ENCODE data around the gene DNMBP. TPM values are rescaled to one million over a fixed set of nuclear protein-coding genes. Genes with fewer than 3 reads are reported as not detected.

DNMBP gene
- total RNA-seq, 1 experiment from 2014 or later, result 60.3 TPM

DNA sequence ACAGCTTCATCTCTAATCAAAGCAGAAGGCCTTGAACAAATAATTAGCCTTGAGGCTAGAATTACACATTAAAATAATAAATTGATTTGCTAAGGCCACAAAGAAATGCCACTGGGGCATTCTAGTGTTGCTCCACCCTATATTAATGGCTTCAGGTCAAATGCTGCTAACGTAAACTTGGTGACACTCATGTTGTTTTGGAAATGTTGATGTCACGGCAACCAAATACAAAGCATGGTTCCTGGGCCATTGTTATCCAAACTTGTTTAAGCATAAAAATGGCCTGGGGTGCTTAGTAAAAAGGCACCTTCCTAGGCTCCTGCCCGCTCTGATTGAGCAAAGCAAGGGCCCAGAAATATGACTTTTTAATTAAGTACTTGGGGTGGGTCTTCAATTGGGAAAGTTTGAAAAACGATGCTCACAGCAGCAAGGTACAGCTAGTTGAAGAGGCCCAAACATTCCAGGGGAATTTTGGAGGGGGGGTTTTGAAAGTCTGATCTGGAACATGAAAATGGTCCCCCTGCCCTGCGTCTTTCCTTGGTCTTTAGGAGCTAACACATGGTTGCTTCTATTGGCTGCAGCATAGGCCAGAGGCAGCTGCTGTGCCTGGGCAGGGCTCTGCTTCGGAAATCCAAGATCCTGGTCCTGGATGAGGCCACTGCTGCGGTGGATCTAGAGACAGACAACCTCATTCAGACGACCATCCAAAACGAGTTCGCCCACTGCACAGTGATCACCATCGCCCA is 159.6 kb downstream of the DNMBP start (continued):
- TF ChIP-seq, protein P1, sequence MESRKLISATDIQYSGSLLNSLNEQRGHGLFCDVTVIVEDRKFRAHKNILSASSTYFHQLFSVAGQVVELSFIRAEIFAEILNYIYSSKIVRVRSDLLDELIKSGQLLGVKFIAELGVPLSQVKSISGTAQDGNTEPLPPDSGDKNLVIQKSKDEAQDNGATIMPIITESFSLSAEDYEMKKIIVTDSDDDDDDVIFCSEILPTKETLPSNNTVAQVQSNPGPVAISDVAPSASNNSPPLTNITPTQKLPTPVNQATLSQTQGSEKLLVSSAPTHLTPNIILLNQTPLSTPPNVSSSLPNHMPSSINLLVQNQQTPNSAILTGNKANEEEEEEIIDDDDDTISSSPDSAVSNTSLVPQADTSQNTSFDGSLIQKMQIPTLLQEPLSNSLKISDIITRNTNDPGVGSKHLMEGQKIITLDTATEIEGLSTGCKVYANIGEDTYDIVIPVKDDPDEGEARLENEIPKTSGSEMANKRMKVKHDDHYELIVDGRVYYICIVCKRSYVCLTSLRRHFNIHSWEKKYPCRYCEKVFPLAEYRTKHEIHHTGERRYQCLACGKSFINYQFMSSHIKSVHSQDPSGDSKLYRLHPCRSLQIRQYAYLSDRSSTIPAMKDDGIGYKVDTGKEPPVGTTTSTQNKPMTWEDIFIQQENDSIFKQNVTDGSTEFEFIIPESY (IDR thresholded peaks at IDR 0.05; ENCODE audit: extremely low read depth, insufficient replicate concordance, low read length), result no peak
- TF ChIP-seq EZH2phosphoT487 (IDR thresholded peaks at IDR 0.05; ENCODE audit: borderline replicate concordance) (no peak), POLR2A (IDR thresholded peaks at IDR 0.05; ENCODE audit: borderline replicate concordance, extremely low read depth, insufficient read depth, insufficient read length) (no peak), SP1 (IDR thresholded peaks at IDR 0.05; ENCODE audit: low read depth) (no peak), EGR1 (IDR thresholded peaks at IDR 0.05; ENCODE audit: low read depth) (no peak)

DNA sequence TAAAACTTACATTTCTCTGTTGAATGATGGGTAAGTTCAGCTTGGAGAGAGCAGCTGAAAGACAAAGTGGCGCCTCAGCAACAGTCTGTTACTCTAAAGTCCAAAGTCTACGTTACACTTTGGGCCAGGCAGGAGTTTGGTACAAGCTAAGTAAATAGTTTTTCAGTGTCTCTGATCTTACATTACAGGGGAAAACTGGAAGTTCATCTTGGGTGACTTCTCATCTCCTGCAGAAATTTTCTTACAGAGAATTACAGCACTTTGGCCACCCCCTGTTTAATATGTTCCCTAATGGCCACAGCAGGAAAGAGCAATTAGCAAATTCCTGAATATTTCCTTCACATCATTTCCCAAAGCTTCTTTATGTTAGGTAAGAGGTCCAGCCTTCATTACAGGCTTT is 160.2 kb downstream of the DNMBP start:
- DNase-seq (ENCODE audit: low read depth, low spot score), result no peak
- peaks cover 27 to 59% of the 10 kb centered on the region in 2 experiments; a peak in 3 of 4 replicates for H3K36me3 ChIP-seq (ENCODE audit: control insufficient read depth in 1 of 2, insufficient read depth in 2 of 2, low read length in 2 of 2)
- H3K27ac ChIP-seq (ENCODE audit: low read depth, low read length), result no peak overlapping the region
- BruUV-seq (replicated peaks), result no TSS peak
- no peaks in the 10 kb centered on the region for H4K20me1 ChIP-seq (ENCODE audit: insufficient read depth)
- no peak overlapping the region for H3K9ac ChIP-seq (ENCODE audit: low read length)
- no peak overlapping the region for H2AFZ ChIP-seq (ENCODE audit: low read depth, low read length, poor library complexity, severe bottlenecking)
- H3K9me2 ChIP-seq (ENCODE audit: insufficient read depth), result no peaks in the 10 kb centered on the region
- no peak overlapping the region for H3K4me2 ChIP-seq (ENCODE audit: low read length)
- H3K27me3 ChIP-seq (ENCODE audit: insufficient read depth, low read length), result no peaks in the 10 kb centered on the region
- H3K4me1 ChIP-seq (ENCODE audit: control insufficient read depth in 1 of 2, insufficient read depth in 2 of 2, low read length in 2 of 2), result no peaks in the 10 kb centered on the region
- H3K4me3 ChIP-seq (replicated peaks in 1 of 2; ENCODE audit: low read depth in 1 of 2, low read length in 2 of 2), result no peak overlapping the region
- H3K9me3 ChIP-seq (ENCODE audit: control insufficient read depth in 1 of 2, insufficient read depth in 1 of 2, low read depth in 1 of 2, low read length in 2 of 2), result no peaks in the 10 kb centered on the region
- no peak for TF ChIP-seq SP1 (IDR thresholded peaks at IDR 0.05; ENCODE audit: low read depth)
- TF ChIP-seq SIN3A (IDR thresholded peaks at IDR 0.05; ENCODE audit: low read depth), result no peak
- no peak for TF ChIP-seq ELF1 (IDR thresholded peaks at IDR 0.05; ENCODE audit: borderline replicate concordance, low read depth)
- TF ChIP-seq, protein P2, sequence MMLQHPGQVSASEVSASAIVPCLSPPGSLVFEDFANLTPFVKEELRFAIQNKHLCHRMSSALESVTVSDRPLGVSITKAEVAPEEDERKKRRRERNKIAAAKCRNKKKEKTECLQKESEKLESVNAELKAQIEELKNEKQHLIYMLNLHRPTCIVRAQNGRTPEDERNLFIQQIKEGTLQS (IDR thresholded peaks at IDR 0.05), result no peak
- no peak for TF ChIP-seq FOSL1 (IDR thresholded peaks at IDR 0.05; ENCODE audit: low read depth)
- TF ChIP-seq JUND (IDR thresholded peaks at IDR 0.05), result no peak
- TF ChIP-seq, protein P3, sequence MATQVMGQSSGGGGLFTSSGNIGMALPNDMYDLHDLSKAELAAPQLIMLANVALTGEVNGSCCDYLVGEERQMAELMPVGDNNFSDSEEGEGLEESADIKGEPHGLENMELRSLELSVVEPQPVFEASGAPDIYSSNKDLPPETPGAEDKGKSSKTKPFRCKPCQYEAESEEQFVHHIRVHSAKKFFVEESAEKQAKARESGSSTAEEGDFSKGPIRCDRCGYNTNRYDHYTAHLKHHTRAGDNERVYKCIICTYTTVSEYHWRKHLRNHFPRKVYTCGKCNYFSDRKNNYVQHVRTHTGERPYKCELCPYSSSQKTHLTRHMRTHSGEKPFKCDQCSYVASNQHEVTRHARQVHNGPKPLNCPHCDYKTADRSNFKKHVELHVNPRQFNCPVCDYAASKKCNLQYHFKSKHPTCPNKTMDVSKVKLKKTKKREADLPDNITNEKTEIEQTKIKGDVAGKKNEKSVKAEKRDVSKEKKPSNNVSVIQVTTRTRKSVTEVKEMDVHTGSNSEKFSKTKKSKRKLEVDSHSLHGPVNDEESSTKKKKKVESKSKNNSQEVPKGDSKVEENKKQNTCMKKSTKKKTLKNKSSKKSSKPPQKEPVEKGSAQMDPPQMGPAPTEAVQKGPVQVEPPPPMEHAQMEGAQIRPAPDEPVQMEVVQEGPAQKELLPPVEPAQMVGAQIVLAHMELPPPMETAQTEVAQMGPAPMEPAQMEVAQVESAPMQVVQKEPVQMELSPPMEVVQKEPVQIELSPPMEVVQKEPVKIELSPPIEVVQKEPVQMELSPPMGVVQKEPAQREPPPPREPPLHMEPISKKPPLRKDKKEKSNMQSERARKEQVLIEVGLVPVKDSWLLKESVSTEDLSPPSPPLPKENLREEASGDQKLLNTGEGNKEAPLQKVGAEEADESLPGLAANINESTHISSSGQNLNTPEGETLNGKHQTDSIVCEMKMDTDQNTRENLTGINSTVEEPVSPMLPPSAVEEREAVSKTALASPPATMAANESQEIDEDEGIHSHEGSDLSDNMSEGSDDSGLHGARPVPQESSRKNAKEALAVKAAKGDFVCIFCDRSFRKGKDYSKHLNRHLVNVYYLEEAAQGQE (IDR thresholded peaks at IDR 0.05; ENCODE audit: low read depth), result no peak
- TF ChIP-seq RAD21 (IDR thresholded peaks at IDR 0.05; ENCODE audit: low read depth), result no peak
- TF ChIP-seq ZNF274 (IDR thresholded peaks at IDR 0.05; ENCODE audit: low read depth, low read length), result no peak
- no peak for TF ChIP-seq POLR2AphosphoS5 (IDR thresholded peaks at IDR 0.05; ENCODE audit: low read depth, low read length)
- TF ChIP-seq CEBPB (IDR thresholded peaks at IDR 0.05; ENCODE audit: low read depth), result no peak
- TF ChIP-seq YY1 (IDR thresholded peaks at IDR 0.05; ENCODE audit: extremely low read depth, insufficient replicate concordance, low read depth, low read length), result no peak
- ChIA-PET CTCF (interaction anchor here (0.6 to 1.0 kb wide), 2 partner anchors 34 to 196 kb away, joined by 3 to 4 read pairs; no protein-coding TSS in a partner anchor), RAD21 (ENCODE audit: low non-redundant PET in 1 of 2, low total read pairs in 2 of 2, uncharacterized antibody in 2 of 2, unreplicated experiment in 2 of 2) (no interaction called here), POLR2A (no interaction called here)
- intact Hi-C loops (cut with micrococcal nuclease), result loop anchor here (5.0 to 10.0 kb wide), 5 partner anchors 253 to 585 kb away; partner anchors contain the start of gene ERLIN1
- H3K79me2 ChIP-seq (ENCODE audit: insufficient read depth, low read length), result no peaks in the 10 kb centered on the region
- ATAC-seq, result no peak
